SK-N-SH treated with all-trans-retinoic acid at 6 μM for 48 hours (cell line): ENCODE data around the gene PKNOX2.

ENCODE experiments used
- ATAC-seq: fragments of 200-7000 bp; cut with Tn5 transposase; 3 replicates; pipeline ENCODE4 v1.9.1; 2020; ENCODE audit warnings: mild to moderate bottlenecking, moderate library complexity
- ARNTL ChIP-seq: fragments of 450-650 bp; formaldehyde crosslinking; IDR thresholded peaks from 2 replicates; pipeline ENCODE4 v1.5.0; 2020; ENCODE audit warnings: low read depth, mild to moderate bottlenecking, moderate library complexity, borderline replicate concordance
- BACH2 ChIP-seq: fragments of 250-450 bp; sonication (Bioruptor Pico); IDR thresholded peaks from 2 replicates; pipeline ENCODE4 v1.9.0; 2021; ENCODE audit warnings: mild to moderate bottlenecking, borderline replicate concordance
- CREB5 ChIP-seq: fragments of 250-450 bp; sonication (Bioruptor Pico); IDR thresholded peaks from 2 replicates; pipeline ENCODE4 v1.5.1; 2020; ENCODE audit warnings: low read depth, mild to moderate bottlenecking, moderate library complexity
- CSDC2 ChIP-seq: fragments of 250-450 bp; sonication (Bioruptor Pico); IDR thresholded peaks from 2 replicates; pipeline ENCODE4 v1.5.0; 2020; ENCODE audit warnings: mild to moderate bottlenecking, moderate library complexity
- ESRRG ChIP-seq: fragments of 250-450 bp; sonication (Bioruptor Pico); IDR thresholded peaks from 2 replicates; pipeline ENCODE4 v1.6.1; 2021; ENCODE audit warnings: mild to moderate bottlenecking
- GLIS3 ChIP-seq: fragments of 250-450 bp; sonication (Bioruptor Pico); IDR thresholded peaks from 2 replicates; pipeline ENCODE4 v1.5.0; 2020; ENCODE audit warnings: mild to moderate bottlenecking, moderate library complexity
- ISL1 ChIP-seq: fragments of 250-450 bp; sonication (Bioruptor Pico); IDR thresholded peaks from 2 replicates; pipeline ENCODE4 v2.1.2; 2022; ENCODE audit warnings: mild to moderate bottlenecking, moderate library complexity
- PATZ1 ChIP-seq: fragments of 250-450 bp; sonication (Bioruptor Pico); IDR thresholded peaks from 2 replicates; pipeline ENCODE4 v1.8.0; 2020; ENCODE audit warnings: mild to moderate bottlenecking, moderate library complexity, borderline replicate concordance
- RARB ChIP-seq: fragments of 250-450 bp; sonication (Bioruptor Pico); IDR thresholded peaks from 2 replicates; pipeline ENCODE4 v1.8.0; 2021; ENCODE audit warnings: mild to moderate bottlenecking, moderate library complexity
- SNAI2 ChIP-seq: fragments of 250-450 bp; sonication (Bioruptor Pico); IDR thresholded peaks from 2 replicates; pipeline ENCODE4 v1.5.0; 2020; ENCODE audit warnings: mild to moderate bottlenecking, moderate library complexity
- TCF4 ChIP-seq: fragments of 250-450 bp; sonication (Bioruptor Pico); IDR thresholded peaks from 2 replicates; pipeline ENCODE4 v1.8.0; 2021; ENCODE audit warnings: mild to moderate bottlenecking, moderate library complexity, borderline replicate concordance
- TSHZ2 ChIP-seq: fragments of 250-450 bp; sonication (Bioruptor Pico); IDR thresholded peaks from 2 replicates; pipeline ENCODE4 v1.5.0; 2020; ENCODE audit warnings: mild to moderate bottlenecking, moderate library complexity
- ZFP3 ChIP-seq: fragments of 250-450 bp; sonication (Bioruptor Pico); IDR thresholded peaks from 2 replicates; pipeline ENCODE4 v1.5.0; 2020; ENCODE audit warnings: mild to moderate bottlenecking, moderate library complexity
- ZFP30 ChIP-seq: fragments of 450-650 bp; formaldehyde crosslinking; IDR thresholded peaks from 2 replicates; pipeline ENCODE4 v1.5.0; 2022; ENCODE audit warnings: mild to moderate bottlenecking, moderate library complexity
- ZNF565 ChIP-seq: fragments of 450-650 bp; formaldehyde crosslinking; conservative IDR thresholded peaks from 2 replicates; pipeline ENCODE4 v1.5.0; 2020; ENCODE audit warnings: low read depth, mild to moderate bottlenecking, moderate library complexity
- ZNF8 ChIP-seq: fragments of 450-650 bp; formaldehyde crosslinking; IDR thresholded peaks from 2 replicates; pipeline ENCODE4 v1.5.0; 2020; ENCODE audit warnings: mild to moderate bottlenecking, moderate library complexity
- TF ChIP-seq, protein P1 (sequence below): fragments of 250-450 bp; sonication (Bioruptor Pico); IDR thresholded peaks from 2 replicates; pipeline ENCODE4 v1.8.0; 2021; ENCODE audit warnings: low read depth, mild to moderate bottlenecking, moderate library complexity, borderline replicate concordance

Gene PKNOX2

DNA sequence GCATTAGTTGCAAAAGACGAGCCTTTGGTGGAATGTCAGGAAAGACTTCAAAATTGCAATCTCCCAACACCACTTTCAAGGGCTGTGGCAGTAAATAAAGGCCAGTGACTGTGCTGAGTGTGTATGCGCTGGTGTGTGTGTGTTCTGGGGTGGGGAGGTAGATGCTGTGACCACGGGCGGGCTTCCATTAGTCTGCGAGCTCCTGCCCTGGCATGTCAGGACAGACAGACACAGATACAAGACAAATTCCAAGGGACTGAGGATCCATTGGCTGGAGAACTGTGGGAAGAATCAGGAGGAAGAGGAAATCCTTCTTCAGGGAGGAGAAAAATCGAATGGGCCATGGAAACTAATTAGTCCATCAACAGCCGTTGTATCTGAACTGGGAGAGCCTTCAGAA, 248.0 kb downstream of the PKNOX2 start (continued):
- TF ChIP-seq TSHZ2 (CRISPR knock-in tag): no peak
- no peak for TF ChIP-seq ZNF8 (CRISPR knock-in tag)
- no peak for TF ChIP-seq BACH2 (CRISPR knock-in tag)
- TF ChIP-seq ZFP30 (CRISPR knock-in tag): no peak
- TF ChIP-seq GLIS3 (CRISPR knock-in tag): no peak
- no peak for TF ChIP-seq PATZ1 (CRISPR knock-in tag)
- no peak for TF ChIP-seq RARB

DNA sequence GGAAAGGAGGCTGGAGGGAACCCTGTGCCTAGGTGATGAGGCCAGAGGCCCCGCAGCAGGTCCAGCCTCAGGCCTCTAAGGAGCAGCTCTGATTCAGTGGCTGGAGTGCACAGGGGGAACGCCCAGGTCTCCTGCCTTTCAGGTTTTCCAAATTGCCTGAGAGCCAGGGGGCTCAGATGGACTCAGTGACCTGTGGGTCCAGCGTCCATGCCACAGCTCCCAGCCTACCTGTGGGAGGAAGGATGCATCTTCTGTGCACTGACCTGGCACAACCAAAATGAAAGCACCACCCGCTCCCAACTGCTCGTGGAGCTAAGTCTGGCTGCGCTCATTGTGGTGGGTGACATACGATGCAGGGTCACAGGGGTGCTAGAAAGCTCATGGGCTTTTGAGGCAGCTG, 248.7 kb downstream of the PKNOX2 start:
- ATAC-seq: no peak
- TF ChIP-seq ZFP30 (CRISPR knock-in tag) (no peak), ESRRG (CRISPR knock-in tag) (no peak), ZNF565 (CRISPR knock-in tag) (no peak), TCF4 (no peak), ARNTL (CRISPR knock-in tag) (no peak), GLIS3 (CRISPR knock-in tag) (no peak), ZNF8 (CRISPR knock-in tag) (no peak), CREB5 (CRISPR knock-in tag) (no peak), ISL1 (CRISPR knock-in tag) (no peak), PATZ1 (CRISPR knock-in tag) (no peak), ZFP3 (CRISPR knock-in tag) (no peak), CSDC2 (CRISPR knock-in tag) (no peak), RARB (no peak), TSHZ2 (CRISPR knock-in tag) (no peak), BACH2 (CRISPR knock-in tag) (no peak)
- TF ChIP-seq, protein P1, sequence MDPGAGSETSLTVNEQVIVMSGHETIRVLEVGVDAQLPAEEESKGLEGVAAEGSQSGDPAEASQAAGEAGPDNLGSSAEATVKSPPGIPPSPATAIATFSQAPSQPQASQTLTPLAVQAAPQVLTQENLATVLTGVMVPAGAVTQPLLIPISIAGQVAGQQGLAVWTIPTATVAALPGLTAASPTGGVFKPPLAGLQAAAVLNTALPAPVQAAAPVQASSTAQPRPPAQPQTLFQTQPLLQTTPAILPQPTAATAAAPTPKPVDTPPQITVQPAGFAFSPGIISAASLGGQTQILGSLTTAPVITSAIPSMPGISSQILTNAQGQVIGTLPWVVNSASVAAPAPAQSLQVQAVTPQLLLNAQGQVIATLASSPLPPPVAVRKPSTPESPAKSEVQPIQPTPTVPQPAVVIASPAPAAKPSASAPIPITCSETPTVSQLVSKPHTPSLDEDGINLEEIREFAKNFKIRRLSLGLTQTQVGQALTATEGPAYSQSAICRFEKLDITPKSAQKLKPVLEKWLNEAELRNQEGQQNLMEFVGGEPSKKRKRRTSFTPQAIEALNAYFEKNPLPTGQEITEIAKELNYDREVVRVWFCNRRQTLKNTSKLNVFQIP: no peak

GRCh38 chr11:125414121-125414520, 249.6 kb downstream of the PKNOX2 start:
- ATAC-seq: no peak
- TF ChIP-seq ZNF8 (CRISPR knock-in tag) (no peak), ZFP3 (CRISPR knock-in tag) (no peak), PATZ1 (CRISPR knock-in tag) (no peak), SNAI2 (CRISPR knock-in tag) (no peak), ZFP30 (CRISPR knock-in tag) (no peak), CSDC2 (CRISPR knock-in tag) (no peak), ZNF565 (CRISPR knock-in tag) (no peak)
- TF ChIP-seq, protein P1: no peak
